AG04449 (cell line): ENCODE measurements around the gene MRPL14.

ENCODE experiments used
- CTCF ChIA-PET: fragments of 350-600 bp; formaldehyde crosslinking; extraction: SDS; loops from one replicate; lab custom pipeline; 2021; ENCODE audit warnings: antibody characterized with exemption; lab: Yijun Ruan, JAX
- POLR2A ChIA-PET: fragments of 400-600, 350-600 bp; formaldehyde crosslinking; extraction: SDS; loops from one replicate; lab custom pipeline; 2020; ENCODE audit warnings: antibody characterized with exemption, inconsistent platforms; lab: Yijun Ruan, JAX
- DNase-seq: peaks from one replicate; pipeline ENCODE4 v3.0.0-alpha.2; 2010; ENCODE audit warnings: low read depth, low spot score
- H3K4me3 ChIP-seq: 2 replicates; pipeline ENCODE4 v1.5.1; 2011; ENCODE audit warnings: low read depth, mild to moderate bottlenecking, control low read depth, low read length
- CTCF ChIP-seq: IDR thresholded peaks from one replicate; pipeline ENCODE4 v1.5.1; 2011; ENCODE audit warnings: mild to moderate bottlenecking, moderate library complexity, low read length, control low read depth, inconsistent platforms; ENCODE audit not compliant: insufficient read depth; ENCODE audit errors: missing control alignments

MRPL14 gene

GRCh38 chr6:44109212-44109611, 18.0 kb downstream of the MRPL14 start:
- POLR2A ChIA-PET = no interaction called here
- CTCF ChIA-PET = interaction anchor here (3.3 to 15.2 kb wide), 2 partner anchors 10 to 125 kb away, joined by 10 to 196 read pairs; no protein-coding TSS in a partner anchor
- DNase-seq = no peak
- no peak overlapping the region for H3K4me3 ChIP-seq
- TF ChIP-seq CTCF = no peak

- CTCF ChIA-PET = interaction anchor here (0.7 to 15.2 kb wide), 4 partner anchors 9 to 129 kb away, joined by 3 to 196 read pairs (median 7); no protein-coding TSS in a partner anchor
- TF ChIP-seq CTCF = no peak
- H3K4me3 ChIP-seq = no peak overlapping the region
- POLR2A ChIA-PET = no interaction called here
- DNase-seq = no peak
Measured at GRCh38 chr6:44108471-44108870, 18.8 kb downstream of the MRPL14 start.

GRCh38 chr6:44107017-44107416, 20.2 kb downstream of the MRPL14 start:
- H3K4me3 ChIP-seq = no peak overlapping the region
- POLR2A ChIA-PET = no interaction called here
- TF ChIP-seq CTCF = no peak
- CTCF ChIA-PET = interaction anchor here (0.6 to 1.4 kb wide), 6 partner anchors 9 to 150 kb away, joined by 3 to 6 read pairs (median 3); partner anchors contain the start of gene SLC35B2
- no peak for DNase-seq

GRCh38 chr6:44105993-44106740, 21.1 kb downstream of the MRPL14 start:
- ChIA-PET CTCF (interaction anchor here (0.6 to 1.7 kb wide), 9 partner anchors 10 to 233 kb away, joined by 3 to 6 read pairs (median 3); partner anchors contain the start of gene SLC35B2), POLR2A (no interaction called here)
- no peak overlapping the region for H3K4me3 ChIP-seq
- DNase-seq = no peak
- no peak for TF ChIP-seq CTCF

GRCh38 chr6:44105146-44105545, 22.1 kb downstream of the MRPL14 start:
- POLR2A ChIA-PET = no interaction called here

More at GRCh38 chr6:44105146-44105545, 22.1 kb downstream of the MRPL14 start:
- no peak for DNase-seq
- H3K4me3 ChIP-seq = no peak overlapping the region
- TF ChIP-seq CTCF = no peak
- CTCF ChIA-PET = interaction anchor here (0.7 to 12.0 kb wide), 5 partner anchors 10 to 234 kb away, joined by 3 to 196 read pairs (median 3); no protein-coding TSS in a partner anchor
